OCI-LY3 (cell line): ENCODE data around the gene KIF5B.
"Not testable (repeated sequence)": the region's sequence is repeated elsewhere in the genome, so short reads cannot be mapped to it uniquely, and the experiment has no call there.

Experiments
- H2AFZ ChIP-seq: fragments of 200-600, 300-600 bp; shearing (Covaris generic); 2 replicates; pipeline ENCODE4 v1.6.0; 2014; ENCODE audit warnings: antibody characterized with exemption, low read depth, low read length
- H3K27ac ChIP-seq: fragments of 200-600, 300-600 bp; sonication (generic); 2 replicates; pipeline ENCODE4 v1.5.1; 2014; ENCODE audit warnings: mild to moderate bottlenecking, low read length, moderate library complexity, mixed read lengths
- H3K27me3 ChIP-seq: fragments of 200-600, 300-600 bp; sonication (generic); 2 replicates; pipeline ENCODE4 v1.6.1; 2014; ENCODE audit warnings: low read depth, low read length, mixed read lengths
- H3K36me3 ChIP-seq: fragments of 200-600, 300-600 bp; sonication (generic); replicated peaks from 2 replicates; pipeline ENCODE3; 2014; ENCODE audit warnings: low read depth, low read length, mixed read lengths
- H3K4me1 ChIP-seq: fragments of 300-600, 200-600 bp; sonication (generic); 2 replicates; pipeline ENCODE4 v1.6.1; 2014; ENCODE audit warnings: low read length, mixed read lengths
- H3K4me2 ChIP-seq: fragments of 200-600, 300-600 bp; sonication (generic); 2 replicates; pipeline ENCODE4 v1.6.1; 2014; ENCODE audit warnings: low read length, mixed read lengths
- H3K4me3 ChIP-seq: fragments of 300-600, 200-600 bp; sonication (generic); 2 replicates; pipeline ENCODE4 v1.5.1; 2014; ENCODE audit warnings: antibody characterized with exemption, mild to moderate bottlenecking, low read length, moderate library complexity
- H3K79me2 ChIP-seq: fragments of 300-600, 200-600 bp; shearing (Covaris generic); 2 replicates; pipeline ENCODE4 v1.6.1; 2014; ENCODE audit warnings: mild to moderate bottlenecking, low read length, mixed read lengths
- H3K9ac ChIP-seq: fragments of 300-600, 200-600 bp; shearing (Covaris generic); 2 replicates; pipeline ENCODE4 v1.6.0; 2014; ENCODE audit warnings: mild to moderate bottlenecking, low read length, moderate library complexity
- H3K9me3 ChIP-seq: fragments of 200-600, 300-600 bp; shearing (Covaris generic); 2 replicates; pipeline ENCODE4 v1.6.1; 2014; ENCODE audit warnings: low read length, mixed read lengths; ENCODE audit not compliant: insufficient read depth
- H4K20me1 ChIP-seq: fragments of 200-600, 300-600 bp; sonication (generic); 2 replicates; pipeline ENCODE4 v1.6.1; 2016; ENCODE audit warnings: low read length, mixed read lengths; ENCODE audit not compliant: insufficient read depth
- CTCF ChIP-seq: fragments of 200-600, 300-600 bp; sonication (generic); IDR thresholded peaks from 2 replicates; pipeline ENCODE4 v1.5.1; 2014; ENCODE audit warnings: antibody characterized with exemption, low read length, low read depth
- EZH2phosphoT487 ChIP-seq: fragments of 200-600 bp; shearing (Covaris generic); IDR thresholded peaks from 2 replicates; pipeline ENCODE4 v1.6.1; 2018; ENCODE audit warnings: antibody characterized with exemption, mixed run types, low read depth

Gene KIF5B

GRCh38 chr10:31999836-32000235, 56.4 kb downstream of the KIF5B start:
- H3K27me3 ChIP-seq: no peaks in the 10 kb centered on the region
- H3K79me2 ChIP-seq: no peaks in the 10 kb centered on the region
- H3K36me3 ChIP-seq: no peaks in the 10 kb centered on the region
- no peaks in the 10 kb centered on the region for H4K20me1 ChIP-seq
- no peak for TF ChIP-seq EZH2phosphoT487
- TF ChIP-seq CTCF: no peak
- no peaks in the 10 kb centered on the region for H3K4me1 ChIP-seq
- H3K27ac ChIP-seq: no peak overlapping the region
- H2AFZ ChIP-seq: no peak overlapping the region
- no peak overlapping the region for H3K4me3 ChIP-seq
- no peak overlapping the region for H3K9ac ChIP-seq
- H3K9me3 ChIP-seq: no peaks in the 10 kb centered on the region
- no peak overlapping the region for H3K4me2 ChIP-seq

- Histone ChIP-seq H2AFZ (no peak overlapping the region), H3K27ac (no peak overlapping the region), H3K4me2 (no peak overlapping the region), H3K36me3 (no peaks in the 10 kb centered on the region), H3K9ac (no peak overlapping the region), H3K79me2 (no peaks in the 10 kb centered on the region), H3K27me3 (no peaks in the 10 kb centered on the region), H3K4me3 (no peak overlapping the region), H4K20me1 (no peaks in the 10 kb centered on the region), H3K4me1 (no peaks in the 10 kb centered on the region), H3K9me3 (no peaks in the 10 kb centered on the region)
- no peak for TF ChIP-seq EZH2phosphoT487
- no peak for TF ChIP-seq CTCF
These were observed 57.1 kb downstream of the KIF5B start for GRCh38 chr10:31999070-31999660.

GRCh38 chr10:31994926-31995325, 61.3 kb downstream of the KIF5B start:
- Histone ChIP-seq H4K20me1 (no peaks in the 10 kb centered on the region), H3K79me2 (no peaks in the 10 kb centered on the region), H3K27ac (no peak overlapping the region), H3K27me3 (no peaks in the 10 kb centered on the region), H3K9me3 (no peaks in the 10 kb centered on the region), H3K4me1 (no peaks in the 10 kb centered on the region), H3K4me2 (no peak overlapping the region), H3K9ac (no peak overlapping the region), H3K4me3 (no peak overlapping the region), H2AFZ (no peak overlapping the region), H3K36me3 (no peaks in the 10 kb centered on the region)
- no peak for TF ChIP-seq CTCF
- no peak for TF ChIP-seq EZH2phosphoT487

GRCh38 chr10:31990937-31991336, 65.3 kb downstream of the KIF5B start:
- no peak overlapping the region for H3K4me2 ChIP-seq
- no peaks in the 10 kb centered on the region for H3K9me3 ChIP-seq
- no peaks in the 10 kb centered on the region for H3K27me3 ChIP-seq
- no peaks in the 10 kb centered on the region for H3K4me1 ChIP-seq
- no peak overlapping the region for H3K9ac ChIP-seq
- H3K79me2 ChIP-seq: no peaks in the 10 kb centered on the region
- no peak overlapping the region for H2AFZ ChIP-seq
- no peaks in the 10 kb centered on the region for H3K36me3 ChIP-seq
- no peaks in the 10 kb centered on the region for H4K20me1 ChIP-seq
- no peak overlapping the region for H3K4me3 ChIP-seq
- H3K27ac ChIP-seq: no peak overlapping the region
- no peak for TF ChIP-seq CTCF
- TF ChIP-seq EZH2phosphoT487: no peak

GRCh38 chr10:31987786-31988185, 68.4 kb downstream of the KIF5B start:
- not testable (repeated sequence) for H3K79me2 ChIP-seq, H4K20me1 ChIP-seq, H3K9ac ChIP-seq, H2AFZ ChIP-seq, H3K4me1 ChIP-seq, H3K9me3 ChIP-seq, H3K4me2 ChIP-seq, H3K36me3 ChIP-seq, H3K4me3 ChIP-seq, H3K27me3 ChIP-seq, H3K27ac ChIP-seq
